H9 (cell line): ENCODE data around the gene INSR. TPM values are rescaled to one million over a fixed set of nuclear protein-coding genes. Genes with fewer than 3 reads are reported as not detected.
"Not testable (repeated sequence)": the region's sequence is repeated elsewhere in the genome, so short reads cannot be mapped to it uniquely, and the experiment has no call there.

ENCODE experiments used
- DNase-seq: peaks from one replicate; pipeline ENCODE4 v3.0.0-alpha.2; 2017
- H2AFZ ChIP-seq: one replicate; pipeline ENCODE4 v1.6.1; 2013; ENCODE audit warnings: mild to moderate bottlenecking, low read length, control low read depth, moderate library complexity
- H2AK5ac ChIP-seq: 2 replicates; pipeline ENCODE4 v1.6.1; 2013; ENCODE audit warnings: low read length, control low read depth, mixed read lengths; ENCODE audit not compliant: insufficient read length
- H2BK120ac ChIP-seq: one replicate; pipeline ENCODE4 v1.6.1; 2013; ENCODE audit warnings: low read depth, mild to moderate bottlenecking, low read length, control low read depth, inconsistent platforms; ENCODE audit not compliant: poor library complexity, severe bottlenecking
- H2BK12ac ChIP-seq: 2 replicates; pipeline ENCODE4 v1.6.1; 2013; ENCODE audit warnings: low read length, control low read depth, mixed read lengths, low read depth; ENCODE audit not compliant: insufficient read length
- H2BK15ac ChIP-seq: 2 replicates; pipeline ENCODE4 v1.6.1; 2013; ENCODE audit warnings: low read depth, low read length, control low read depth
- H2BK20ac ChIP-seq: one replicate; pipeline ENCODE4 v1.6.1; 2013; ENCODE audit warnings: low read depth, mild to moderate bottlenecking, low read length, control low read depth, inconsistent platforms; ENCODE audit not compliant: poor library complexity, severe bottlenecking
- H2BK5ac ChIP-seq: 2 replicates; pipeline ENCODE4 v1.6.1; 2013; ENCODE audit warnings: low read length, control low read depth, mixed read lengths; ENCODE audit not compliant: insufficient read length
- H3K14ac ChIP-seq: 2 replicates; pipeline ENCODE4 v1.6.1; 2013; ENCODE audit warnings: low read length, control low read depth; ENCODE audit not compliant: insufficient read depth
- H3K18ac ChIP-seq: 2 replicates; pipeline ENCODE4 v1.6.1; 2013; ENCODE audit warnings: low read depth, mild to moderate bottlenecking, mixed read lengths, low read length, control low read depth; ENCODE audit not compliant: insufficient read length
- H3K23ac ChIP-seq: 2 replicates; pipeline ENCODE4 v1.6.1; 2013; ENCODE audit warnings: low read length, control low read depth, mixed read lengths, low read depth; ENCODE audit not compliant: insufficient read length
- H3K23me2 ChIP-seq: 2 replicates; pipeline ENCODE4 v1.6.1; 2013; ENCODE audit warnings: low read depth, mild to moderate bottlenecking, mixed read lengths, low read length, control low read depth; ENCODE audit not compliant: insufficient read length, poor library complexity, severe bottlenecking
- H3K27ac ChIP-seq: 2 replicates; pipeline ENCODE4 v1.5.1; 2013; ENCODE audit warnings: low read length, control low read depth, mixed read lengths, low read depth; ENCODE audit not compliant: insufficient read length
- H3K27me3 ChIP-seq: 2 replicates; pipeline ENCODE4 v1.6.1; 2013; ENCODE audit warnings: low read length, control low read depth, inconsistent platforms; ENCODE audit not compliant: insufficient read depth
- H3K4ac ChIP-seq: 2 replicates; pipeline ENCODE4 v1.6.1; 2013; ENCODE audit warnings: low read depth, mild to moderate bottlenecking, control low read depth, inconsistent platforms, low read length, moderate library complexity
- H3K4me1 ChIP-seq: 2 replicates; pipeline ENCODE4 v1.6.1; 2013; ENCODE audit warnings: low read length, control low read depth, inconsistent platforms; ENCODE audit not compliant: insufficient read depth
- H3K4me2 ChIP-seq: 2 replicates; pipeline ENCODE4 v1.6.1; 2013; ENCODE audit warnings: low read length, control low read depth, mixed read lengths; ENCODE audit not compliant: insufficient read length, insufficient read depth
- H3K56ac ChIP-seq: 2 replicates; pipeline ENCODE4 v1.6.1; 2013; ENCODE audit warnings: low read depth, mild to moderate bottlenecking, mixed read lengths, low read length, control low read depth; ENCODE audit not compliant: insufficient read length
- H3K79me1 ChIP-seq: 2 replicates; pipeline ENCODE4 v1.6.1; 2013; ENCODE audit warnings: low read depth, mild to moderate bottlenecking, moderate library complexity, low read length, control low read depth, inconsistent platforms; ENCODE audit not compliant: insufficient read depth, poor library complexity, severe bottlenecking
- H3K79me2 ChIP-seq: 2 replicates; pipeline ENCODE4 v1.6.1; 2013; ENCODE audit warnings: low read length, control low read depth, inconsistent platforms; ENCODE audit not compliant: insufficient read depth
- H3K9ac ChIP-seq: 2 replicates; pipeline ENCODE4 v1.6.1; 2013; ENCODE audit warnings: low read length, control low read depth, mixed read lengths; ENCODE audit not compliant: insufficient read length; ENCODE audit errors: extremely low read depth
- H3K9me3 ChIP-seq: one replicate; pipeline ENCODE4 v1.6.1; 2013; ENCODE audit warnings: low read depth, low read length, inconsistent platforms; ENCODE audit not compliant: control insufficient read depth
- H3T11ph ChIP-seq: one replicate; pipeline ENCODE4 v1.6.1; 2013; ENCODE audit warnings: mild to moderate bottlenecking, low read length, control low read depth, inconsistent platforms
- H4K20me1 ChIP-seq: one replicate; pipeline ENCODE4 v1.6.1; 2013; ENCODE audit not compliant: control insufficient read depth, insufficient read length, insufficient read depth
- H4K5ac ChIP-seq: 2 replicates; pipeline ENCODE4 v1.6.1; 2013; ENCODE audit warnings: low read depth, mild to moderate bottlenecking, mixed read lengths, low read length, control low read depth; ENCODE audit not compliant: insufficient read length
- H4K8ac ChIP-seq: replicated peaks from 2 replicates; pipeline ENCODE4 v1.6.1; 2013; ENCODE audit warnings: low read length, control low read depth, mixed read lengths, low read depth; ENCODE audit not compliant: insufficient read length
- H4K91ac ChIP-seq: 2 replicates; pipeline ENCODE4 v1.6.1; 2013; ENCODE audit warnings: low read depth, mild to moderate bottlenecking, moderate library complexity, mixed read lengths, low read length, control low read depth; ENCODE audit not compliant: insufficient read length
- H3K27ac Mint-ChIP-seq, 3 experiments: 2 replicates in 2 of 3; 3 replicates in 1 of 3; pipeline ENCODE4 v1.8.0; 2020 to 2021; ENCODE audit warnings: mixed read lengths in 3 of 3, mild to moderate bottlenecking in 1 of 3, moderate library complexity in 1 of 3
- H3K27me3 Mint-ChIP-seq: 2 replicates; pipeline ENCODE4 v1.8.0; 2021; ENCODE audit warnings: low read depth, mild to moderate bottlenecking, moderate library complexity, mixed read lengths
- H3K36me3 Mint-ChIP-seq, 3 experiments: 2 replicates in 2 of 3; 3 replicates in 1 of 3; pipeline ENCODE4 v1.8.0; 2020 to 2021; ENCODE audit warnings: low read depth in 3 of 3, mixed read lengths in 3 of 3; ENCODE audit not compliant: insufficient read depth in 1 of 3
- H3K4me1 Mint-ChIP-seq, 2 experiments: 2 replicates each; pipeline ENCODE4 v1.8.0; 2020; ENCODE audit warnings: mixed read lengths in 2 of 2
- H3K4me3 Mint-ChIP-seq, 2 experiments: 2 replicates in 1 of 2; 3 replicates in 1 of 2; pipeline ENCODE4 v1.8.0; 2020 to 2021; ENCODE audit warnings: mild to moderate bottlenecking in 2 of 2, mixed read lengths in 2 of 2, moderate library complexity in 1 of 2
- H3K9me3 Mint-ChIP-seq, 2 experiments: 2 replicates in 1 of 2; 3 replicates in 1 of 2; pipeline ENCODE4 v1.8.0; 2020; ENCODE audit warnings: mild to moderate bottlenecking in 2 of 2, mixed read lengths in 2 of 2, moderate library complexity in 1 of 2
- CTCF ChIP-seq: fragments of 200-600 bp; sonication (generic); conservative IDR thresholded peaks from 3 replicates; pipeline ENCODE4 v1.8.0; 2021; ENCODE audit warnings: antibody characterized with exemption, mild to moderate bottlenecking
- WGBS: extraction: QIAGEN DNeasy Blood & Tissue Kit; methylation state at CpG from one replicate; pipeline ENCODE4 v1.1.7; 2013; ENCODE audit warnings: missing lambda C conversion rate, low lambda C conversion rate, mixed read lengths; ENCODE audit not compliant: insufficient read length; ENCODE audit errors: extremely low coverage; 5-methylcytosine and 5-hydroxymethylcytosine counted together
- total RNA-seq: library from RNA; stranded (reverse); gene quantifications from 2 replicates; pipeline ENCODE4 v1.2.1, GENCODE V29; 2021

The INSR gene
- total RNA-seq, 1 experiment from 2014 or later, result 39.8 TPM

- H3K9me3 ChIP-seq, H3K4me2 ChIP-seq, H3K4me3 Mint-ChIP-seq, H2BK20ac ChIP-seq, H2AFZ ChIP-seq, H4K5ac ChIP-seq, H2BK120ac ChIP-seq, H3K23ac ChIP-seq, H3K4me1 ChIP-seq, H4K20me1 ChIP-seq, H3K18ac ChIP-seq, H2AK5ac ChIP-seq, H3K9ac ChIP-seq, H3K56ac ChIP-seq, H3K79me2 ChIP-seq, H3K27me3 ChIP-seq, H2BK15ac ChIP-seq, H3K4ac ChIP-seq, H3K4me1 Mint-ChIP-seq, H2BK12ac ChIP-seq, H3K27ac ChIP-seq, H3K79me1 ChIP-seq, H3T11ph ChIP-seq, H3K14ac ChIP-seq, H4K8ac ChIP-seq, H3K23me2 ChIP-seq, H4K91ac ChIP-seq, H2BK5ac ChIP-seq, H3K27me3 Mint-ChIP-seq, H3K27ac Mint-ChIP-seq: not testable (repeated sequence)
- H3K9me3 Mint-ChIP-seq, result peaks cover 32 to 50% of the 10 kb centered on the region in 2 experiments
- DNase-seq, result peak; percentile 69
- no CpG with 5 or more reads among the region's 13 CpGs for whole genome bisulfite sequencing
- peaks cover 9 to 19% (median 12%) of the 10 kb centered on the region in 3 experiments for H3K36me3 Mint-ChIP-seq
- TF ChIP-seq CTCF, result peak; percentile 56
Observed at GRCh38 chr19:7067122-7067521, 227.1 kb downstream of the INSR start.
